Trophoblast cell (in vitro differentiated cells and primary cell): Measurements from ENCODE around the gene LIMK1.
A peak's percentile ranks its signal among the peaks of the same experiment; 100 is the strongest.

ENCODE experiments used
- DNase-seq, 2 donors: peaks; one replicate each; pipeline ENCODE4 v3.0.0-alpha.2; 2016
- H2AFZ ChIP-seq: 2 replicates; pipeline ENCODE4 v1.6.1; 2013; ENCODE audit warnings: low read length, moderate library complexity, mild to moderate bottlenecking; ENCODE audit not compliant: insufficient read depth, poor library complexity
- H2AK5ac ChIP-seq: 2 replicates; pipeline ENCODE4 v1.6.1; 2013; ENCODE audit warnings: mild to moderate bottlenecking, low read length
- H2BK120ac ChIP-seq: 2 replicates; pipeline ENCODE4 v1.6.1; 2013; ENCODE audit warnings: low read length, mild to moderate bottlenecking, moderate library complexity; ENCODE audit not compliant: insufficient read depth, poor library complexity
- H2BK12ac ChIP-seq: 2 replicates; pipeline ENCODE4 v1.6.1; 2013; ENCODE audit warnings: mild to moderate bottlenecking, low read length, moderate library complexity
- H2BK5ac ChIP-seq: 2 replicates; pipeline ENCODE4 v1.6.1; 2013; ENCODE audit warnings: low read length, low read depth, moderate library complexity, mild to moderate bottlenecking; ENCODE audit not compliant: poor library complexity
- H3K14ac ChIP-seq: 2 replicates; pipeline ENCODE4 v1.6.1; 2013; ENCODE audit warnings: mild to moderate bottlenecking, low read length
- H3K18ac ChIP-seq: 2 replicates; pipeline ENCODE4 v1.6.1; 2013; ENCODE audit warnings: mild to moderate bottlenecking, low read length
- H3K23ac ChIP-seq: 2 replicates; pipeline ENCODE4 v1.6.1; 2013; ENCODE audit warnings: low read length
- H3K27ac ChIP-seq: 2 replicates; pipeline ENCODE4 v1.5.1; 2013; ENCODE audit warnings: low read depth, mild to moderate bottlenecking, inconsistent platforms, low read length, moderate library complexity
- H3K27me3 ChIP-seq: 2 replicates; pipeline ENCODE4 v1.6.1; 2013; ENCODE audit warnings: inconsistent platforms, mild to moderate bottlenecking, low read length, moderate library complexity; ENCODE audit not compliant: insufficient read depth
- H3K36me3 ChIP-seq, 2 experiments: 1 replicate in 1 of 2; 2 replicates in 1 of 2; pipeline ENCODE4 v1.6.1; 2013; ENCODE audit warnings: low read length in 2 of 2, mild to moderate bottlenecking in 2 of 2, moderate library complexity in 1 of 2; ENCODE audit not compliant: insufficient read depth in 2 of 2, control insufficient read depth in 1 of 2
- H3K4ac ChIP-seq: 2 replicates; pipeline ENCODE4 v1.6.1; 2013; ENCODE audit warnings: low read depth, mild to moderate bottlenecking, low read length, moderate library complexity
- H3K4me1 ChIP-seq, 2 experiments: 1 replicate in 1 of 2; 2 replicates in 1 of 2; pipeline ENCODE4 v1.6.1; 2013; ENCODE audit warnings: low read length in 2 of 2, mild to moderate bottlenecking in 2 of 2, moderate library complexity in 1 of 2; ENCODE audit not compliant: insufficient read depth in 2 of 2, control insufficient read depth in 1 of 2
- H3K4me2 ChIP-seq: 2 replicates; pipeline ENCODE4 v1.6.1; 2013; ENCODE audit warnings: inconsistent platforms, mild to moderate bottlenecking, low read length, moderate library complexity
- H3K4me3 ChIP-seq: 2 replicates; pipeline ENCODE4 v1.5.1; 2013; ENCODE audit warnings: mild to moderate bottlenecking, low read depth, low read length, inconsistent platforms
- H3K79me1 ChIP-seq: one replicate; pipeline ENCODE4 v1.6.1; 2013; ENCODE audit warnings: low read length
- H3K79me2 ChIP-seq: 2 replicates; pipeline ENCODE4 v1.6.1; 2013; ENCODE audit warnings: low read length, mild to moderate bottlenecking; ENCODE audit not compliant: control insufficient read depth, insufficient read depth, poor library complexity
- H3K9ac ChIP-seq: 2 replicates; pipeline ENCODE4 v1.6.1; 2013; ENCODE audit warnings: mild to moderate bottlenecking, low read length
- H3K9me3 ChIP-seq: 2 replicates; pipeline ENCODE4 v1.6.1; 2013; ENCODE audit warnings: low read depth, mild to moderate bottlenecking, control low read depth, inconsistent platforms, low read length; ENCODE audit not compliant: insufficient read depth
- H4K12ac ChIP-seq: 2 replicates; pipeline ENCODE4 v1.6.1; 2013; ENCODE audit warnings: low read depth, mild to moderate bottlenecking, low read length, moderate library complexity
- H4K8ac ChIP-seq: 2 replicates; pipeline ENCODE4 v1.6.1; 2013; ENCODE audit warnings: low read depth, mild to moderate bottlenecking, low read length, moderate library complexity
- H4K91ac ChIP-seq: one replicate; pipeline ENCODE4 v1.6.1; 2013; ENCODE audit warnings: low read depth, mild to moderate bottlenecking, low read length, moderate library complexity
- WGBS: extraction: QIAGEN DNeasy Blood & Tissue Kit; methylation state at CpG from one replicate; pipeline ENCODE4 v1.1.7; 2013; ENCODE audit warnings: missing lambda C conversion rate; ENCODE audit not compliant: insufficient read length, insufficient coverage; ENCODE audit errors: extremely low coverage; 5-methylcytosine and 5-hydroxymethylcytosine counted together

Gene LIMK1

GRCh38 chr7:74092964-74093471 is 9.4 kb downstream of the LIMK1 start:
- H4K12ac ChIP-seq: no peak overlapping the region

GRCh38 chr7:74093671-74094223 is 10.1 kb downstream of the LIMK1 start:
- WGBS: no CpG with 5 or more reads among the region's 15 CpGs
- Histone ChIP-seq H3K79me2 (peaks cover 2% of the 10 kb centered on the region), H2BK5ac (no peak overlapping the region)

More at GRCh38 chr7:74092964-74093471, 9.4 kb downstream of the LIMK1 start:
- Histone ChIP-seq H4K8ac (no peak overlapping the region), H3K9ac (no peak overlapping the region), H2BK5ac (no peak overlapping the region), H2AK5ac (peak overlapping the region; percentile 70), H3K79me2 (peaks cover 2% of the 10 kb centered on the region), H3K4me2 (no peak overlapping the region), H3K23ac (no peak overlapping the region), H2AFZ (no peak overlapping the region), H3K9me3 (no peaks in the 10 kb centered on the region), H3K79me1 (peaks cover 9% of the 10 kb centered on the region), H3K4me1 (peaks cover 19 to 25% of the 10 kb centered on the region in 2 experiments), H3K27me3 (no peaks in the 10 kb centered on the region), H3K4ac (no peak overlapping the region), H2BK12ac (peak overlapping the region; percentile 17), H3K4me3 (no peak overlapping the region), H3K27ac (no peak overlapping the region), H3K18ac (no peak overlapping the region), H3K36me3 (peaks cover 15 to 20% of the 10 kb centered on the region in 2 experiments), H3K14ac (peak overlapping the region; percentile 0), H2BK120ac (no peak overlapping the region), H4K91ac (peak overlapping the region; percentile 4)
- no peak for DNase-seq
- WGBS: no CpG with 5 or more reads among the region's 12 CpGs

GRCh38 chr7:74094224-74095101 is 10.9 kb downstream of the LIMK1 start:
- H3K9me3 ChIP-seq: no peaks in the 10 kb centered on the region
- H2BK12ac ChIP-seq: peak overlapping the region; percentile 22
- H4K91ac ChIP-seq: peak overlapping the region; percentile 83
- no peak overlapping the region for H2AK5ac ChIP-seq
- H3K18ac ChIP-seq: peak overlapping the region; percentile 87
- no peak overlapping the region for H4K12ac ChIP-seq
- no CpG with 5 or more reads among the region's 32 CpGs for WGBS
- H3K4me1 ChIP-seq: peaks cover 19 to 25% of the 10 kb centered on the region in 2 experiments
- H3K4me2 ChIP-seq: peak overlapping the region; percentile 60
- peaks cover 2% of the 10 kb centered on the region for H3K79me2 ChIP-seq
- H3K14ac ChIP-seq: peak overlapping the region; percentile 66
- no peak overlapping the region for H2AFZ ChIP-seq
- H3K27ac ChIP-seq: peak overlapping the region; percentile 82
- no peaks in the 10 kb centered on the region for H3K27me3 ChIP-seq
- peak overlapping the region; percentile 34 for H3K4me3 ChIP-seq
- no peak overlapping the region for H3K4ac ChIP-seq
- H3K36me3 ChIP-seq: peaks cover 17 to 19% of the 10 kb centered on the region in 2 experiments
- no peak overlapping the region for H3K9ac ChIP-seq
- no peak overlapping the region for H3K23ac ChIP-seq
- H3K79me1 ChIP-seq: peaks cover 9% of the 10 kb centered on the region
- peak overlapping the region; percentile 71 for H4K8ac ChIP-seq
- peak overlapping the region; percentile 54 for H2BK120ac ChIP-seq
- DNase-seq: peak; percentile 64 to 66
- H2BK5ac ChIP-seq: peak overlapping the region; percentile 38

More at GRCh38 chr7:74093671-74094223, 10.1 kb downstream of the LIMK1 start:
- Histone ChIP-seq H2BK12ac (no peak overlapping the region), H2BK120ac (no peak overlapping the region), H4K91ac (peak overlapping the region; percentile 3), H3K4me3 (no peak overlapping the region), H3K9ac (no peak overlapping the region), H3K4ac (no peak overlapping the region), H3K14ac (no peak overlapping the region), H3K4me2 (no peak overlapping the region), H2AK5ac (no peak overlapping the region), H4K12ac (no peak overlapping the region), H3K9me3 (no peaks in the 10 kb centered on the region), H3K27me3 (no peaks in the 10 kb centered on the region), H3K27ac (peak overlapping the region; percentile 82), H3K23ac (no peak overlapping the region), H3K4me1 (peaks cover 19 to 25% of the 10 kb centered on the region in 2 experiments), H4K8ac (no peak overlapping the region), H3K18ac (no peak overlapping the region), H3K36me3 (peaks cover 13 to 16% of the 10 kb centered on the region in 2 experiments), H3K79me1 (peaks cover 9% of the 10 kb centered on the region), H2AFZ (no peak overlapping the region)
- no peak for DNase-seq

- H3K36me3 ChIP-seq: peaks cover 18 to 22% of the 10 kb centered on the region in 2 experiments
- no peak overlapping the region for H3K23ac ChIP-seq
- peak overlapping the region; percentile 58 for H3K14ac ChIP-seq
- H3K9ac ChIP-seq: no peak overlapping the region
- no peak overlapping the region for H3K4ac ChIP-seq
- peak overlapping the region; percentile 82 for H2AK5ac ChIP-seq
- peaks cover 19 to 25% of the 10 kb centered on the region in 2 experiments for H3K4me1 ChIP-seq
- peaks cover 2% of the 10 kb centered on the region for H3K79me2 ChIP-seq
- no peaks in the 10 kb centered on the region for H3K9me3 ChIP-seq
- no peak overlapping the region for H4K12ac ChIP-seq
- DNase-seq: no peak
- H4K91ac ChIP-seq: peak overlapping the region; percentile 83
- H2BK12ac ChIP-seq: peak overlapping the region; percentile 51
- WGBS: no CpG with 5 or more reads among the region's 6 CpGs
- H2AFZ ChIP-seq: no peak overlapping the region
- no peak overlapping the region for H3K4me3 ChIP-seq
- peak overlapping the region; percentile 47 for H3K27ac ChIP-seq
- H3K27me3 ChIP-seq: no peaks in the 10 kb centered on the region
- H3K79me1 ChIP-seq: peaks cover 9% of the 10 kb centered on the region
- H2BK120ac ChIP-seq: peak overlapping the region; percentile 49
- H2BK5ac ChIP-seq: no peak overlapping the region
- H3K4me2 ChIP-seq: peak overlapping the region; percentile 60
- peak overlapping the region; percentile 59 for H4K8ac ChIP-seq
- peak overlapping the region; percentile 72 for H3K18ac ChIP-seq
Observed at GRCh38 chr7:74095135-74095534, 11.5 kb downstream of the LIMK1 start.
